ENCODE results near the gene LCE3A. TPM values are rescaled to one million over a fixed set of nuclear protein-coding genes. Genes with fewer than 3 reads are reported as not detected.
"Not testable (repeated sequence)": the region's sequence is repeated elsewhere in the genome, so short reads cannot be mapped to it uniquely, and the experiment has no call there.

LCE3A gene
- not detected for total RNA-seq
- polyA plus RNA-seq, result not detected
- long read RNA-seq, donor 1, result 0 reads
- long read RNA-seq, donor 2, result 0 reads
- long read RNA-seq, donor 3, result 0 reads

DNA sequence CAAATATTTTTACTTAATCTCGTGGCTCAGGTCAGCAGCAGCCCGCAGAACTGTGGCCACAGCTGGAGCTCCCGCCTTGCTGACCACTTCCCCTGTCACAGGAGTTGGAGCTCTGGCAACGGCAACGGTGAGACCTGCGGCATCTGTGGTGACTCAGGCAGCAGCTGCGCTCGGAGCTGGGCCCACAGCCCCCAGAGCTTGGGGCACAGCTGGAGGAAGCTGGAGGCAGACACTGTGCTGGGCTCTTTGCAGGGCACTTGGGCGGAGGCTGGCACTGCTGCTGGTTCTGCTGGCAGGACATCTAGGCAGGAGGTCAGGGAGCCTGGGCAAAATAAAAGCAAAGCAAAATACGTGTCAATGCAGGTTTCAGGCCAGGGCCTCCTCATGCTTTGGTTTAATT is at the start of gene LCE3A:
TSS of gene LCE3A (minus strand) at position 301 of the 400 bp plus-strand sequence. CDS start at position 301, 0 bp downstream.
- ATAC-seq (no peak), DNase-seq (no peak)
- Histone ChIP-seq H3K36me3 (no peaks in the 10 kb centered on the region), H3K4me1 (no peaks in the 10 kb centered on the region), H3K4me3 (no peak within 1 kb of the TSS), H3K27ac (no peak within 1 kb of the TSS), H3K9me3 (peaks cover 0 to 21% (median 8%) of the 10 kb centered on the region in 12 donors), H3K27me3 (peaks cover 0 to 5% (median 0%) of the 10 kb centered on the region in 9 donors)
- intact Hi-C loops (cut with DNase I), result no loop called here
- TF ChIP-seq POLR2A (IDR thresholded peaks at IDR 0.05), result no peak
- TF ChIP-seq, protein P1, sequence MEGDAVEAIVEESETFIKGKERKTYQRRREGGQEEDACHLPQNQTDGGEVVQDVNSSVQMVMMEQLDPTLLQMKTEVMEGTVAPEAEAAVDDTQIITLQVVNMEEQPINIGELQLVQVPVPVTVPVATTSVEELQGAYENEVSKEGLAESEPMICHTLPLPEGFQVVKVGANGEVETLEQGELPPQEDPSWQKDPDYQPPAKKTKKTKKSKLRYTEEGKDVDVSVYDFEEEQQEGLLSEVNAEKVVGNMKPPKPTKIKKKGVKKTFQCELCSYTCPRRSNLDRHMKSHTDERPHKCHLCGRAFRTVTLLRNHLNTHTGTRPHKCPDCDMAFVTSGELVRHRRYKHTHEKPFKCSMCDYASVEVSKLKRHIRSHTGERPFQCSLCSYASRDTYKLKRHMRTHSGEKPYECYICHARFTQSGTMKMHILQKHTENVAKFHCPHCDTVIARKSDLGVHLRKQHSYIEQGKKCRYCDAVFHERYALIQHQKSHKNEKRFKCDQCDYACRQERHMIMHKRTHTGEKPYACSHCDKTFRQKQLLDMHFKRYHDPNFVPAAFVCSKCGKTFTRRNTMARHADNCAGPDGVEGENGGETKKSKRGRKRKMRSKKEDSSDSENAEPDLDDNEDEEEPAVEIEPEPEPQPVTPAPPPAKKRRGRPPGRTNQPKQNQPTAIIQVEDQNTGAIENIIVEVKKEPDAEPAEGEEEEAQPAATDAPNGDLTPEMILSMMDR (IDR thresholded peaks at IDR 0.05), result no peak
- WGBS, 4 donors, result 51 to 75% (median 61%) methylated on average over 7 to 10 of the region's 10 CpGs

DNA sequence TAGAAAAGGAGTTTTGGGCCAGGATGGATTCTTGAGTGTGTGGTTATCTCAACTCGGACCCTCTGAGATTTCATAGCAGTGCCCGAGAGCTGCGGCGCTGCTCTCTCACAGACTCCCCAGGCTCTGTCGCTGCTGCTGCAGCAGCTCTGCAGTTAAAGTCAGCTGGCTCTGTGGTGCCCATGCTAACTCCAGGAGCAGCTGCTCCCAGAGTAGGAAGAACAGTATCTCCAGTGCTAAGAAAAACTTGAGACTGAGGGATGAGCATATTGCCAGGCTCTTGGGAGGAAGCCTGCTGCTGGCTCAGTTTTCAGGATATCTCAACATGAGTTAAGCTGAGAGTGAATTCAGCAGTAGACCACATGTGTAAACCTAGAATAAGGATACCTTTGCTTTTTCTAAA is 44.7 kb upstream of the LCE3A start:
- peaks cover 0 to 2% (median 0%) of the 10 kb centered on the region in 12 donors for H3K9me3 ChIP-seq
- no peak for TF ChIP-seq POLR2A (IDR thresholded peaks at IDR 0.05)
- DNase-seq (no peak), ATAC-seq (no peak)
- no peak overlapping the region for H3K27ac ChIP-seq
- no peak overlapping the region for H3K4me3 ChIP-seq
- H3K27me3 ChIP-seq, result peaks cover 0 to 9% (median 0%) of the 10 kb centered on the region in 9 donors
- intact Hi-C loops (cut with DNase I), result no loop called here
- 69 to 85% (median 80%) methylated on average over 4 to 5 of the region's 5 CpGs for WGBS, 4 donors
- no peaks in the 10 kb centered on the region for H3K4me1 ChIP-seq
- H3K36me3 ChIP-seq, result no peaks in the 10 kb centered on the region

- H3K4me1 ChIP-seq; ATAC-seq; DNase-seq; H3K9me3 ChIP-seq; H3K4me3 ChIP-seq; H3K27ac ChIP-seq; intact Hi-C loops (cut with DNase I); H3K36me3 ChIP-seq: not testable (repeated sequence)
- peaks cover 0 to 10% (median 0%) of the 10 kb centered on the region in 9 donors for H3K27me3 ChIP-seq
- WGBS, 4 donors, result 68 to 92% (median 82%) methylated on average over 1 of the region's 1 CpG
Measured at GRCh38 chr1:152666171-152666570, 43.3 kb upstream of the LCE3A start.

- H3K4me3 ChIP-seq, result no peak within 1 kb of the TSS
- H3K27me3 ChIP-seq, result peaks cover 0 to 10% (median 0%) of the 10 kb centered on the region in 9 donors
- no peaks in the 10 kb centered on the region for H3K4me1 ChIP-seq
- H3K36me3 ChIP-seq, result no peaks in the 10 kb centered on the region
- 50 to 57% (median 53%) methylated on average over 3 of the region's 3 CpGs for WGBS, 4 donors
- intact Hi-C loops (cut with DNase I), result no loop called here
- peaks cover 0 to 2% (median 0%) of the 10 kb centered on the region in 12 donors for H3K9me3 ChIP-seq
- DNase-seq (no peak), ATAC-seq (no peak)
- TF ChIP-seq, protein P1 (IDR thresholded peaks at IDR 0.05), result no peak
- no peak for TF ChIP-seq POLR2A (IDR thresholded peaks at IDR 0.05)
- H3K27ac ChIP-seq, result no peak within 1 kb of the TSS
Measured at GRCh38 chr1:152663098-152663497, 40.2 kb upstream of the LCE3A start, which contains the start of gene LCE2D. TSS of gene LCE2D (plus strand) at chr1:152663380. CDS start at chr1:152664106, 726 bp downstream.

- no peak overlapping the region for H3K27ac ChIP-seq
- DNase-seq (no peak), ATAC-seq (no peak)
- WGBS, 4 donors, result 75 to 91% (median 87%) methylated on average over 3 of the region's 3 CpGs
- intact Hi-C loops (cut with DNase I), result loop anchor here in 2 of 10 donors (10.0 kb wide), 1 partner anchor 566 kb away; no protein-coding TSS in a partner anchor
- no peaks in the 10 kb centered on the region for H3K9me3 ChIP-seq
- no peaks in the 10 kb centered on the region for H3K4me1 ChIP-seq
- H3K36me3 ChIP-seq, result no peaks in the 10 kb centered on the region
- TF ChIP-seq POLR2A (IDR thresholded peaks at IDR 0.05), result no peak
- TF ChIP-seq, protein P1 (IDR thresholded peaks at IDR 0.05), result no peak
- H3K27me3 ChIP-seq, result peaks cover 0 to 10% (median 0%) of the 10 kb centered on the region in 9 donors
- H3K4me3 ChIP-seq, result no peak overlapping the region
Measured at GRCh38 chr1:152658649-152659048, 35.7 kb upstream of the LCE3A start.

Data from heart left ventricle (tissue), 16 donors.